ENCODE results near the gene GNAI1.

- TF ChIP-seq CTCF (conservative IDR thresholded peaks at IDR 0.05 in 1 of 2, IDR thresholded peaks at IDR 0.05 in 1 of 2; ENCODE audit: extremely low read depth in 1 of 2, insufficient read depth in 1 of 2, low read depth in 1 of 2, low read length in 2 of 2) (no peak), EZH2 (IDR thresholded peaks at IDR 0.05; ENCODE audit: borderline replicate concordance, low read length) (no peak)
Observed at GRCh38 chr7:80236681-80237080, 102.0 kb downstream of the GNAI1 start.

Data from mammary epithelial cell (primary cell).